B cell (primary cell): ENCODE measurements around the gene PTPRM. TPM values are rescaled to one million over a fixed set of nuclear protein-coding genes. Genes with fewer than 3 reads are reported as not detected.

Experiments
- ATAC-seq: fragments of 200-7000 bp; cut with Tn5 transposase; one replicate; pipeline ENCODE4 v1.10.0; 2021; ENCODE audit warnings: low read depth, mild to moderate bottlenecking, moderate number of reproducible peaks, moderate library complexity
- CTCF ChIA-PET: fragments of 350-600 bp; sonication (Branson Sonifier 250); formaldehyde crosslinking; loops from one replicate; lab custom pipeline; 2021; ENCODE audit warnings: antibody characterized with exemption, inconsistent platforms; lab: Charles Lee
- POLR2A ChIA-PET: fragments of 350-600 bp; sonication (Branson Sonifier 250); formaldehyde crosslinking; loops from one replicate; lab custom pipeline; 2021; ENCODE audit warnings: antibody characterized with exemption; lab: Charles Lee
- DNase-seq: peaks from one replicate; pipeline ENCODE4 v3.0.0; 2013
- H2AFZ ChIP-seq: 2 replicates; pipeline ENCODE4 v1.6.1; 2012; ENCODE audit warnings: mild to moderate bottlenecking, low read depth, low read length; ENCODE audit not compliant: insufficient read depth, poor library complexity, severe bottlenecking
- H3K27ac ChIP-seq, 2 donors: 1 replicate in 1 of 2; 2 replicates in 1 of 2; pipeline ENCODE4 v1.5.1; 2012 to 2013; ENCODE audit warnings: low read length in 2 of 2, mild to moderate bottlenecking in 2 of 2, moderate library complexity in 1 of 2
- H3K27me3 ChIP-seq, 4 experiments: fragments of 200-600 bp in 1 of 4; sonication (generic) in 1 of 4; replicated peaks in 1 of 4; 1 replicate in 2 of 4; 2 replicates in 2 of 4; pipeline versions ENCODE4 v1.6.1 to v1.7.0; 2013 to 2016; ENCODE audit warnings: low read length in 3 of 4, mild to moderate bottlenecking in 2 of 4, mixed read lengths in 1 of 4, moderate library complexity in 1 of 4; ENCODE audit not compliant: insufficient read depth in 4 of 4, control insufficient read depth in 3 of 4; ENCODE audit errors: control extremely low read depth in 1 of 4
- H3K36me3 ChIP-seq, 2 experiments: replicated peaks in 1 of 2; 1 replicate in 1 of 2; 2 replicates in 1 of 2; pipeline versions ENCODE4 v1.6.1 to v1.7.1; 2013; ENCODE audit warnings: low read length in 1 of 2; ENCODE audit not compliant: insufficient read depth in 2 of 2, control insufficient read depth in 1 of 2; ENCODE audit errors: control extremely low read depth in 1 of 2, extremely low read depth in 1 of 2
- H3K4me1 ChIP-seq, 2 donors: fragments of 200-600 bp in 1 of 2; sonication (generic) in 1 of 2; 1 replicate in 1 of 2; 2 replicates in 1 of 2; pipeline versions ENCODE4 v1.5.1 to v1.6.1; 2013 to 2017; ENCODE audit warnings: low read length in 2 of 2; ENCODE audit not compliant: control insufficient read depth in 2 of 2, insufficient read depth in 2 of 2
- H3K4me2 ChIP-seq: replicated peaks from 2 replicates; pipeline ENCODE3; 2012; ENCODE audit warnings: mild to moderate bottlenecking, low read depth, low read length; ENCODE audit not compliant: poor library complexity, severe bottlenecking
- H3K4me3 ChIP-seq, 5 experiments: fragments of 200-600 bp in 1 of 5; sonication (generic) in 1 of 5; 1 replicate in 3 of 5; 2 replicates in 2 of 5; pipeline versions ENCODE4 v1.5.1 to v1.7.0; 2011 to 2016; ENCODE audit warnings: low read length in 4 of 5, mild to moderate bottlenecking in 4 of 5, low read depth in 2 of 5, control low read depth in 1 of 5, moderate library complexity in 1 of 5; ENCODE audit not compliant: insufficient read depth in 1 of 5; ENCODE audit errors: control extremely low read depth in 1 of 5, extremely low read depth in 1 of 5
- H3K79me2 ChIP-seq: fragments of 200-600 bp; sonication (generic); one replicate; pipeline ENCODE4 v1.6.0; 2016; ENCODE audit warnings: low read length; ENCODE audit not compliant: control insufficient read depth, insufficient read depth
- H3K9ac ChIP-seq: fragments of 200-600 bp; sonication (generic); 2 replicates; pipeline ENCODE4 v1.6.1; 2017; ENCODE audit warnings: mild to moderate bottlenecking, low read length, moderate library complexity
- H3K9me3 ChIP-seq, 3 donors: one replicate each; pipeline versions ENCODE4 v1.6.1 to v1.7.1; 2013; ENCODE audit warnings: low read length in 2 of 3; ENCODE audit not compliant: control insufficient read depth in 2 of 3, insufficient read depth in 1 of 3; ENCODE audit errors: control extremely low read depth in 1 of 3
- H4K20me1 ChIP-seq: 2 replicates; pipeline ENCODE4 v1.6.0; 2012; ENCODE audit warnings: mild to moderate bottlenecking, low read length; ENCODE audit not compliant: insufficient read depth, control insufficient read depth, poor library complexity, severe bottlenecking
- H3K27ac Mint-ChIP-seq: one replicate; pipeline ENCODE4 v1.8.0; 2021; ENCODE audit warnings: mixed read lengths
- H3K27me3 Mint-ChIP-seq: one replicate; pipeline ENCODE4 v1.8.0; 2021; ENCODE audit warnings: mixed read lengths
- H3K4me1 Mint-ChIP-seq: one replicate; pipeline ENCODE4 v1.8.0; 2021; ENCODE audit warnings: mixed read lengths
- H3K4me3 Mint-ChIP-seq: one replicate; pipeline ENCODE4 v1.8.0; 2021; ENCODE audit warnings: mixed read lengths
- H3K9me3 Mint-ChIP-seq: one replicate; pipeline ENCODE4 v1.8.0; 2022; ENCODE audit warnings: mixed read lengths; ENCODE audit not compliant: insufficient read depth
- EZH2 ChIP-seq: IDR thresholded peaks from 2 replicates; pipeline ENCODE4 v1.6.1; 2012; ENCODE audit warnings: borderline replicate concordance, low read depth, mild to moderate bottlenecking, moderate library complexity, low read length; ENCODE audit not compliant: insufficient read depth, poor library complexity, severe bottlenecking
- WGBS: methylation state at CpG from one replicate; pipeline ENCODE4 v1.1.5; 2013; ENCODE audit warnings: missing lambda C conversion rate; ENCODE audit not compliant: insufficient coverage; 5-methylcytosine and 5-hydroxymethylcytosine counted together
- intact Hi-C: fragments of 100-400 bp; cut with micrococcal nuclease; formaldehyde crosslinking; loops from one replicate; pipeline ENCODE4 v1.10.0; 2022
- polyA plus RNA-seq: library from polyadenylated mRNA; depleted of rRNA; stranded (reverse); fragments of >200 nt; gene quantifications from 2 replicates; pipeline ENCODE4 v1.2.3, GENCODE V29; 2012
- total RNA-seq, 2 donors: library from RNA; stranded (reverse); fragments of 120-200 nt in 1 of 2; gene quantifications; 1 replicate in 1 of 2; 2 replicates in 1 of 2; pipeline versions ENCODE4 v1.2.3 to v1.2.4, GENCODE V29; 2013 to 2022
- TF ChIP-seq, protein P1 (sequence below): fragments of 200-600 bp; IDR thresholded peaks from one replicate; pipeline ENCODE4 v1.8.0; 2022; ENCODE audit warnings: antibody characterized with exemption, mild to moderate bottlenecking

PTPRM gene
- total and polyA plus RNA-seq, 2 donors (not counting 1 experiment from before 2014, with no cell fraction given), result 0.20 to 0.89 TPM

DNA sequence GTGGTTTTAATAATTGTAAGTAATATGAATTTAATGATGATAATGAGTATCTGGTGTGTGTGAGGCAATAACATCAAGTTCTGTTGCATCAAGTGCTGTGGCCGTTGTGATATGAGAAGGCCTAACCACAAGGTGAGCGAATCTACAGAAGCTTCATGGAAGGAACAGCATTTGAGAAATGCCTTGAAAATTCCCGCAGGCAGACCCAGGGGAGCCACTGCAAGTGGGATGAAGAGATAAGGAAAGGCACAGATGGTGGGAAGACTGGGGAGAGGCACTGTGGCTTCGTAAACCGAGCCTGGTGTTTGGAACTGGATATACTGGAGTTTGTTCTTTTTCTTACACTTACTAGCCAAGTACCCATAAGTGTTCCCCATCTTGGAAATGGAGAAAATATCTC lies 357.5 kb downstream of the PTPRM start:
- H3K4me2 ChIP-seq, result no peak overlapping the region
- ChIA-PET CTCF (no interaction called here), POLR2A (no interaction called here)
- intact Hi-C loops, result no loop called here
- no peak overlapping the region for H3K4me3 ChIP-seq
- H4K20me1 ChIP-seq, result no peaks in the 10 kb centered on the region
- Mint-ChIP-seq H3K27me3 (no peaks in the 10 kb centered on the region), H3K27ac (no peak overlapping the region), H3K4me1 (no peaks in the 10 kb centered on the region), H3K4me3 (no peak overlapping the region), H3K9me3 (peaks cover under 1% of the 10 kb centered on the region)
- no peak overlapping the region for H3K9ac ChIP-seq
- DNase-seq (no peak), ATAC-seq (no peak)
- TF ChIP-seq, protein P1, sequence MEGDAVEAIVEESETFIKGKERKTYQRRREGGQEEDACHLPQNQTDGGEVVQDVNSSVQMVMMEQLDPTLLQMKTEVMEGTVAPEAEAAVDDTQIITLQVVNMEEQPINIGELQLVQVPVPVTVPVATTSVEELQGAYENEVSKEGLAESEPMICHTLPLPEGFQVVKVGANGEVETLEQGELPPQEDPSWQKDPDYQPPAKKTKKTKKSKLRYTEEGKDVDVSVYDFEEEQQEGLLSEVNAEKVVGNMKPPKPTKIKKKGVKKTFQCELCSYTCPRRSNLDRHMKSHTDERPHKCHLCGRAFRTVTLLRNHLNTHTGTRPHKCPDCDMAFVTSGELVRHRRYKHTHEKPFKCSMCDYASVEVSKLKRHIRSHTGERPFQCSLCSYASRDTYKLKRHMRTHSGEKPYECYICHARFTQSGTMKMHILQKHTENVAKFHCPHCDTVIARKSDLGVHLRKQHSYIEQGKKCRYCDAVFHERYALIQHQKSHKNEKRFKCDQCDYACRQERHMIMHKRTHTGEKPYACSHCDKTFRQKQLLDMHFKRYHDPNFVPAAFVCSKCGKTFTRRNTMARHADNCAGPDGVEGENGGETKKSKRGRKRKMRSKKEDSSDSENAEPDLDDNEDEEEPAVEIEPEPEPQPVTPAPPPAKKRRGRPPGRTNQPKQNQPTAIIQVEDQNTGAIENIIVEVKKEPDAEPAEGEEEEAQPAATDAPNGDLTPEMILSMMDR, result no peak
- no peak for TF ChIP-seq EZH2
- no peak overlapping the region for H2AFZ ChIP-seq
- no peaks in the 10 kb centered on the region for H3K36me3 ChIP-seq
- no peaks in the 10 kb centered on the region for H3K27me3 ChIP-seq
- no peaks in the 10 kb centered on the region for H3K4me1 ChIP-seq
- H3K27ac ChIP-seq, result no peak overlapping the region
- peaks cover 0 to 1% (median 0%) of the 10 kb centered on the region in 3 donors for H3K9me3 ChIP-seq
- H3K79me2 ChIP-seq, result no peaks in the 10 kb centered on the region
- WGBS, result 83% methylated on average over 2 of the region's 5 CpGs

DNA sequence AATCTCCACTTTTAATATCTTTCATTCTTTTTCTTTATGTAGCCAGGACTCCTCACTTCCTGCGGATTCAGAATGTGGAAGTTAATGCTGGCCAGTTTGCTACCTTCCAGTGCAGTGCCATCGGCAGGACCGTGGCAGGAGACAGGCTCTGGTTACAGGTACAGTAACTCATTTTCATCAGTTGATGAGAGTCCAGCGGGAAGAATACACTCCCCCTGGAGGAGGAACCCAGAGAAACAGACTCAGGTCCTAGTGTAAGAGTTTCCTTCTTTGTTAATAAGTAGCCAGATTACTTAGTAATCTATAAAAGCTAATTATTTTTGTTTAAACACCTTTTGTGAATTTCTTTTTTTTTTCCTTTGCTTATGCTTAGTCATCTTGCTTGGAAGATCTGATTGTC lies 359.4 kb downstream of the PTPRM start:
- no peaks in the 10 kb centered on the region for H4K20me1 ChIP-seq
- no peak overlapping the region for H2AFZ ChIP-seq
- H3K4me1 ChIP-seq, result no peaks in the 10 kb centered on the region
- H3K4me2 ChIP-seq, result no peak overlapping the region
- ATAC-seq (no peak), DNase-seq (no peak)
- Mint-ChIP-seq H3K27ac (no peak overlapping the region), H3K9me3 (no peaks in the 10 kb centered on the region), H3K4me1 (no peaks in the 10 kb centered on the region), H3K4me3 (no peak overlapping the region), H3K27me3 (no peaks in the 10 kb centered on the region)
- CTCF ChIA-PET, result no interaction called here
- H3K79me2 ChIP-seq, result no peaks in the 10 kb centered on the region
- H3K9ac ChIP-seq, result no peak overlapping the region
- H3K27me3 ChIP-seq, result no peaks in the 10 kb centered on the region
- WGBS, result 78% methylated on average over 3 of the region's 4 CpGs
- intact Hi-C loops, result no loop called here
- H3K4me3 ChIP-seq, result no peak overlapping the region
- no peaks in the 10 kb centered on the region for H3K36me3 ChIP-seq
- no peak overlapping the region for H3K27ac ChIP-seq
- TF ChIP-seq EZH2, result no peak
- H3K9me3 ChIP-seq, result no peaks in the 10 kb centered on the region
- POLR2A ChIA-PET, result no interaction called here
